Body of pancreas (tissue), 4 donors: ENCODE measurements around the gene ARHGAP6.

Experiments
- CTCF ChIP-seq, 7 experiments: fragments of 450-650 bp in 4 of 7; fragments of 200-600 bp in 3 of 7; sonication (generic) in 3 of 7; IDR thresholded peaks; one replicate each; pipeline ENCODE4 v1.5.1; 2016 to 2019; ENCODE audit warnings: antibody characterized with exemption in 7 of 7
- POLR2A ChIP-seq, 3 donors: fragments of 450-650 bp; IDR thresholded peaks; one replicate each; pipeline ENCODE4 v1.6.1; 2016; ENCODE audit warnings: antibody characterized with exemption in 3 of 3, mild to moderate bottlenecking in 2 of 3

- TF ChIP-seq CTCF (IDR thresholded peaks at IDR 0.05) (peak in 6 of 7 experiments; percentile 13 to 58 (median 43)), POLR2A (IDR thresholded peaks at IDR 0.05) (no peak)
Observed at GRCh38 chrX:11381464-11381863, 284.3 kb downstream of the ARHGAP6 start.
